GM19324 (cell line): ENCODE measurements around the gene ADAMTS3.

Experiments used
- ATAC-seq: cut with Tn5 transposase; IDR thresholded peaks from one replicate; pipeline ENCODE4 v1.9.1; 2021; ENCODE audit warnings: mild to moderate bottlenecking, moderate library complexity; ENCODE audit not compliant: unreplicated experiment, low FRiP score

The ADAMTS3 gene

DNA sequence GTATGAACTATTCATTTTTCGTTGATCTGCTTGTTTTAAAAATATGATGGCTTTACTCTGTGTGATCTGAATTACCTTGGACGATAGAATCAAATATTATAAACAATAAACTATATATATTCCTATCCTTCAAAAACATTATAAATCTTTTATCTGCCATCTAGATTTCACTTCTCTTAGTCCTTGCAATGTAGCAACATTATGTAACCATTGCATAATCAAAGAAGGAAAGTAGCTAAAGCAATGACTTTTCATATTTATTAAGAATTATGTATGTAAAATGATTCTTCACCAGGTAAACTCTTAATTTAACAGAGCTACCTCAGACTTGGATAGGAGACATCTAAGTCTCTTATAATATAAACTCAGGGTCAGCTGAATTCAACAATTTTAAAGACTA lies 210.5 kb downstream of the ADAMTS3 start:
- ATAC-seq = no peak

DNA sequence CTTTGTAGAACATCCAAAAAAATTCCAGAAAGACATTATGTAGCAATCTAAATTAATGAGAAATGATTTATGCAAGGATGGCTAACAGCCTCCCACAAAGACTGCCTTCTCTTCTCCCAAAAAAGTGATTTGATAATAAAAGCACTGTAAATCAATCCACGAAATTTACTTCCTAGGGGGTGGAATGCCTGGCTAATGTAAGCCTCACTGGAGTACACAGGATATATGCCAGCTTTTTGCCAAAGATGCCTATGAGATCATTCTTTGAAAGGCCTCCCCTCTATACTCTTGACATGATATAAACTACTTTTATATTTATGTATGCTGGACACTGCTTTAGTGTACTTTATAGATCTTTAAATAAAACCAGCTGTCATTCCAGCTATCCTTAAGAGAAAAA lies 211.1 kb downstream of the ADAMTS3 start:
- ATAC-seq = no peak

DNA sequence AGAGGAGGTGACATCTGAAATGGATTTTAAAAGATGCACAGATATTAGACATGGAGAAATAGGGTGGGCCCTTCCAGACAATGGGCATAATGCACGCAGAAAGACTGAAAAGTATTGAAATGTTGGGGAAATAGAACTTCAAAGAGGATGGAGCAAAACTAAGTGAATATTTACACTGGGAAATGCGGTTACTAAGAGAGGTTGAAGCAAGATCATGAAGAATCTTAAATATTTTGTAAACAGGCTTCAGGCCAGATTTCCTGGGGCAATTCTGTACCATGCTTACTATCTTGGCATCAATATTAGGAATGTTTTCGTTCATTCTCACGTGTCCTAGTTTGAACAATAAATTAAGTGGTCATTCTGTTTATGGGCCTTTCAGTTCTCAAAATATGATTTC lies 216.3 kb downstream of the ADAMTS3 start:
- ATAC-seq = no peak

DNA sequence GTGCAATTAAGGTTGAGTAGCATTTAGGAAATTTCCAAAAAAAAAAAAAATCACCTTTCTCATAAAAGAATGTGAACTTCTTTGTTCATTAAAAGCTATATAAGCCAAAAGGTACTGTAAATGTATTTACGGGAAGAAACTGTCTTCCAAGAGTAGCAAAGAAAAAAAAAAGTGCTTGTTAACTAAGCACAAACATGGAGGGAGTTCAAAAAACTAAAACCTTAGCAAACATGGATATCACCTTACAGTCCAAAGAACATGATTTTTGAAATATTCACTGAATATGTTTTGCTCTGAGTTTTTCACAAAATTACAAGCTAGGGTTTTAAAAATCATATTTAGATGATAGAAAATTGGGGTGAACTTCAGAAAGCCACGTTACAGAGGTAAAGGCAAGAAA lies 217.5 kb downstream of the ADAMTS3 start:
- no peak for ATAC-seq

DNA sequence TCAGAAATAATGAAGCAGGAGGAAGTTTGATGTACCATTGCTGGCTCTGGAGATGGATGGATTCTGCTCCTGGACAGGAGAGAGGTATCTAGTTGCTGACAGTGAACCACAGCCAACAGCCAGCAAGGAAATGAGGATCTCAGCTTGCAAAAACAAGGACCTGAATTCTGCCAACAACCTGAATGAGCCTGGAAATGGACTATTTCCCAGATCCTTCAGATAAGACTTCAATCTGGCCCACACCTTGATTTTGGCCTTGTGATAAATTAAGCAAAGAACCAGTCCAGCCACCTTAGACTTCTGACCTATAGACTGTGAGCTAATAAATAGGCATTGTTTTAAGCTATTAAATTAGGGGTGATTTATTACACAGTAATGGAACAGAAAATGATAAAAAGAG lies 220.3 kb downstream of the ADAMTS3 start:
- no peak for ATAC-seq

DNA sequence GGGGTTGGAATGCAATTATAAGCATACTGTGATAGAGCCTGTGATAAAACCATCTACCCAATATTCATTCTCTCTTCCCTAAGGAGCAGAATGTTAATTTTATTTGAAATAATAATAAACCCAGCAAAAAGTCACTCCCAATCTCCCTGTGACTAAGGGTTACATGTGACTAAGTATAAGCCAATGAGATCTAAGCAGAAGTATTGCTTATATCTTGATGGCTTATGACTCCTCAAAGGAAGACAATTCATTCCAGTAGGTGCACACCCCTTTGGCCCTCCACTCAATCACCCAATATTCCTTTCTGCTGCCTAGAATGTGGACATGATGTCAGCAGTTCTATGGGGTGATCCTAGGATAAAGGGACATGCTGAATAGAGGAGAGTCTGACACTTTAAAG lies 224.6 kb downstream of the ADAMTS3 start:
- ATAC-seq = no peak

DNA sequence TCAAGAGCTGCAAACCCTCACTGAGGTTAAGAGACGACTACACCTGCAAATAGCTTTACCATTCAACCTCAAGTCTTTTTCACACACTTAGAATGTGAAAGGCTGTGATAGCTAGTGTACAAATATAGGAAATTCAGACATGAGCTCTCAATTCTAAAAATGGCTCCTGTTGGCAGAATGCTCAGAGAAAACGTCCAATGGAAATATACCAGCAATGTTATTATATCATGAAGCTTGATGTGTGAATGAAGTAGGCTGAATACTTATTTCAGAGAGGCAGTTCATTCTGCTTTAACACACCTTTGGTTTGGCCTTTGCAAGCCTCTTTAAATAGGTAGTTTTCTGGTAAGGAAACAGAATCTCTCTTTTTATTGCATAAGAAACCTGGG lies 227.6 kb downstream of the ADAMTS3 start:
- ATAC-seq = no peak

DNA sequence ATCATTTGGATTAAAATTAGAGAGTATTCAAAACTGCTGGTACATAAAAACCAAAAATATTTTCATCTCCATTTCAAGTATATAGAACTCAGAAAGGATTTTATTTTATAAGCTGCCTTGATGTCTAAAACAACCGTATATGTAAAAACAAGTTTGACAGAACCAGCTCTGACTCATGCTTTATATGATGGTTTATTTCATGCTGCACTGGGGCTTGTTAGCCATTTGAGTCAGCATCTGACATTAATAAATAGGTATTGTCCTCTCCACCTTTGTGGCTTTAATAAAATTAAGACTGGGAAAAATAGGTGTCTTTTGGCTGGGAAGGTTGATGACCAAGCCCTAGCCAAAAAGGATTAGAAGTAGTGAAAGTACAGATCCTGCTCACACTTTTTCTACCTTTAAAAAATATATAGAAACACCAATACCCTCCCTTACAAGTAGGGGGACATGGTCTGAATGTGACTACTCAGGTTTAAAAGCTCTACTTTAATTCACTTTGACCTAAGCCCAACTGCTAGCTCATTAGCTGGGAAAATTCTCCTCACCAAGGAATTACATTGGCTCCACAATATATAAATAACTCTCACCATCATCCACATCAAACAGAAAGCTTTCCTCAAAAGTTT lies 228.1 kb downstream of the ADAMTS3 start:
- no peak for ATAC-seq

DNA sequence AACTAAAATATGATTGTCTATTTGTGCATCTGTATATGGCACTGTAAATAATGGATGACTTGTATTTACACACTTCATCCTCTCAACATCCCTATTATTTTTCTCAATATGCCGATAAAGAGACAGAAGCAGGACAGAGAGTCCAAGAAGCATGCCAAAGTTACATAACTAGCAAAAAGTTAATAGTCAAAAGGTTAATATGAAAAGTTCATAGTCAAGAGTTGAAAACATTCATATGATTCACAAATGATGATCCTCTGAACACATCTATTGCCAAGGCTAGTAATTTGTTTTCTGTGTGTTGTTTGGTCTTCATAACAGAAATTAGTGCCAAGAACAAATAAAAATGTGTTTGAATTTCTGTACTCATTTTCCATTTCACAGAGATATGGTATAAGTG lies 231.0 kb downstream of the ADAMTS3 start:
- no peak for ATAC-seq

DNA sequence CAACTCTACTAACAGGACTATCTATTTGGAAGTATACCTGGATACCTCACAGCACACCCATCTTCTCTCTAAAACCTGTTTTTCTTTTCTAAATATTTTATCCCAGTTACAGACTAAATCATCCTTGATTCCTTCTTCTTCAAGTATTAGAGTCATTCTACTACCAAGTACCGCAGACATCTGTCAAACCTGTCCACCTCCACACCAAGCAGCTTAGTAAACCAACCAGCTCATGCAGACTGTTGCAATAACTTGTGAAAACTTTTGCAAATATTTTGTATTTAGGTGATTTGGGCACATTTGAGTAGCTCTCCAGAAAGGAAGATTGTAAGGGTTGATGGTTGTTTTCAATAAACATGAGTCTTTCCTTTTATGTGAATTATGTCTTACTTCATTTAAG lies 238.6 kb downstream of the ADAMTS3 start:
- ATAC-seq = no peak

DNA sequence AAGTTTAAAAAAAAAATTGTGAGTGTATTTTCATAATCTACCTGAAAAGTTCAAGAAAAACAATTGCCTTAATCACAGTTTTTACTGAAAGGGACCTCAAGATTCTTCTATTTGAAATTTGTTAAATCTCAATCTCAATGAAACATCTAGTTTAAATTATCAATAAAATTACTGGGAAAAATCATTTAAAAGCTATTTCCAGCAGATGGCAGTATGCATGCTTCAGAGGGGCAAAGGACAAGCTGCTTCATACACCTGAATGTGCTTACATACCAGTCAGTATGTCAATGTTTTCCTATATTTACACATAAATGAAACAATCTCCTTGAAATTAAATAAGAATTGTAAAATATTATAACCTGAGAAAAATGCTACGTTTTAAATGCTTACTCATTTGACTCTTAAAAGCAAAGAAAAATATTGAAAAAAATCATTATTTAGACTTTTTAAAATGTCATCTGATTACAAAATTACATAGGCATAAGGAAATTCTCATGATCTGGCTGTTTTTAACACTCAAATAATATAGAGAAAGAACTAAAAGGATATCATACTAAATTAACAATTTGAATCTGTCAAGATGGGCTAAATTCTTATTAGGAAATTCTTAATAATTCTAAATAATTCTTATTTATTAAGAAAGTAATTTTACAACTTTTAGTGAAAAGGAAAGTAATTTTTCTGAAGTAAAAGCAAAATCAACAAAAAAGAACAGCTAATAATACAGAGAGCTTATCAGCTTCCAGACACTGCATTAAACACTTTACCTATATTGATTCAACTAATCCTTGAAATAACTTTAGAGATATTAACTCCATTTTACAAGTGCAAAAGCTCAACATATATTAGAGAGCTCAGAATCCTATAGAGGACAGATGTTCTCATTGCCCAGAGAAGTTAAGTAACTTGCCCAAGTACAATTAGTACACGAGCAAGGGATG lies 242.1 kb downstream of the ADAMTS3 start:
- no peak for ATAC-seq

DNA sequence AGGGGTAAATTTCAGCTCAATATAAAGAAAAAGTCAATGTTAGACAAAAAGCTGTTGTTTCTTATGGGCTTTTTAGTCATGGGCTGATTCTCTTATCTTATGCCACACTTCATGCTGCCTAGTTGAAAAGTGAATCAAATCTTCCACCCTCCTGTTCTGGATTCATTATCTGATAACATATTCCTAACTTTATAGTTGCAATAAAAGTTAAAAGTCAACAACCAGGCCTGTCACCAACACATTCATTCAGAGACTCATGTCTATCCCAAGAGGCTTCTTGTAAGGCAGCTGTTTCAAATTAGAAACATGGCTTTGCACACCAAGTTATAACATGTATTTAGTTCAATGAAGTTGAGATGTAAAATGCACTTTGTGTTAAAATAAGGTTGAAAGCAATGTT lies 243.8 kb downstream of the ADAMTS3 start:
- ATAC-seq = no peak

DNA sequence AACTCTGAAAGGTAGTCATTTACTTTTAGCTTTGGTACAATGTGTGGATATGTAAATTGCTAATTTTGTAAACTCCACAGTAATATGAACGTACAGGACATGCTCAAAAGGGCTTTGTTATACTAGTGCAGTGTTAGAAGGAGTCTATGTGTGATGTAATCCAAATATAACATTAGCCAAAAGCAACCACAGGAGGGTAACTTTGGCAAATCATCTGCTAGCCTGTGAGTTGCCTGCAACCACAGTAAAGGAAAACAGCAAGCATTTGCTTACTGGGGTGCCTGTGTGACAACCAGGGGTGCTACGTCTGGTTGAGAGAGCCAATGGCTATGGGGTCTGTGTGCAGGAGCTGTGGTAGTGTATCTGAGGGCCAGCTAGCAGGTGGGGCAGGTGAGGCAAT lies 245.8 kb downstream of the ADAMTS3 start:
- no peak for ATAC-seq

DNA sequence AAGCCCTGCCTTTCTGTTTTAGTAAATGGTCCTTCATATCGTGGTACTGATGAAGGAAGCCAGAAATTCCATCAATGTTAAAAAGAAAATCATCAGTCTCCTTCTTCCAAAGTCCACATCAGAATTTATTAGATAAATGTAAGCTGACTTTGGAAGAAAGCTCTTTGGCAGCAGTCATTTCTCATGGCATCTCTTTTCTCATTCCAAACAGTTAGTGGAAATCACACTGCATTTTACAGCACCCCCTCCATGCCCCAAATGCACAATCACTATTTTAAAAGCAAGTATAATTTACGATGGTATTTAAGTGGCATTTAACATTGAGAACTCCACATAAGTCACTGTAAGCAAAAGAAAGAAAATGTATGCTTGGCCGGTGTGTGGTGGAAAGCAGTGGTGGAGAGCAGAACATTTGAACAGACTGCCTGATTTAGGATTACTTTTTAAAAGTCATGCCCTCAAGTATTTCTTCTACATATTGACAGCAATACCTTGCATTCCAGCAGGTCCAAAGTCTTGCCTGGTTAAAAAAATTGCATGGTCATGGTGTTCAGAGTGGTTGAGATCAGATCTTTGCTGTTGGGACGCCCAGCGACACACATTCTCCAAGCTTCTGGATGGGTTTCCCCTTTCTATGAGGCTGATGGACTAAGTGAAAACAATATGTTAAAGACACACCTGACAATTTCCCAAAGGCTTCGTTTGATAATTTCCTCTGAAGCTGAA lies 248.6 kb downstream of the ADAMTS3 start:
- ATAC-seq = no peak

DNA sequence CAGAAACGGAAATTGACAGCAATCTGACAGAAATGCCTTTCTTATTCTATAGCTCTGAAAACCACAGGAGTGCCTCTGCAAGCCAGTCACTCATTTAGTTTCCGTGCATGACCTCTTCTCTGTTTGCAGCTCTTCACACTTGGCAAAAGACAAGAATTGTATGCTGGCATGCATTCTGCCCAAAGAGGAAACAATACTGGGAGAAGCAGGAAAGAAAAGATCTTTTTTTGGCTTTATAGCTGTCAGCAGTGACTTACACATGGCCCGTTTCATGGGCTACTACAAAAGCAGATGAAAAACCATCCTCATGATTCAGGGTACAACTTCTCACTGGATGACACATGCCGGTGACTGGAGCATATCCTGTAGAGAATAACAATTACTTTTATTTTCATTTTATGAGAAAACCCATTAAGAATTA lies 249.4 kb downstream of the ADAMTS3 start:
- no peak for ATAC-seq

DNA sequence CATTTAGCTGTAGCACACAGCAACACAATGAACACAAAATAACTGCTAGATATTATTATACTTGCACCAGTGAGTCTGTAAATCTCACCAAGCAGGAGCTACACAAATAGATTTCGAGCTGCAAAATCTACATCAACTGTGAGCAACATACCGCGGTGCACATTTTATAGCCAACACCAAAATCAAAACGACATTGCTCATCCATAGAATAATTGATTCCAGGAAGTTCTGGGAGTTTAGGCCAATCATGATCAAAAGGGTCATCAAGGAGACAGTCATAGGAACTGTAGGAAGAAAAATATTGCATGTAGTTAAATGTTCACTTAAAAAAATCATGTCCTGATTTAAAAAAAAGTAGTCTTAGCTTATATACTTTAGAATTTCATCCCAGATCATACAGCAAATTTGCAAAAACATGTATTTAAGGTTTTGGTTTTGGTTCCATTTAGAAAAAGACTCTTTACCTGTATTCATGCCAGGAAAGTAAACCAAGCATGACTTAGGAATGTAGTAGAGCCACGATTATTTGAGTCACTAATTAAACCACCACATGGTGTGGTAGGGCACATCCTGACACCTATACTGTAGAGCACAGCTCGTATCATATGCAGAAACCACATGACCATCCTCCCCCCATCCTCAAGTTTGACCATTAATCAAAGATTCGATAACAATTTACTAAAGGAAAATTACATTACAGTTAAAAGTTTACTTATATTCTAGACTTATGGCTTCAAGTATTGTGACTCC lies 250.4 kb downstream of the ADAMTS3 start:
- no peak for ATAC-seq

DNA sequence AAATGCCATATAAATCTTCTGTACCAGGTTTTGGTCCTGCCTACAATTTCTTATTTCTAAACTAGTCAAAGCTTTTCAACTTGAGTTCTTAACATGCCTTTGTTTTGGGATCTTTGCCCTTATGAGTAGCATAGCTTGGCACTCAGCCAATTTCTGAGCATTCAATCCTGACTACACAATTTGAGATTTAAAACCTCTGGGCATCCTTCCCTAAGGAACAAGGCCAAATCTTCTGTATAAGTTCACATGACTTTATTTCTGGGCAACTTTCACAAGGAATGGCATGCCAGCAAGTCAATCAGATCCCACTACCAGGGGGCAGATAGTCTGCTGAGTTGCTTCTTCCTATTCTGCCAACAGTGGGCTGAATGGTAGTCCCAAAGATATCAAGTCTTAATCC lies 254.2 kb downstream of the ADAMTS3 start:
- ATAC-seq = no peak

DNA sequence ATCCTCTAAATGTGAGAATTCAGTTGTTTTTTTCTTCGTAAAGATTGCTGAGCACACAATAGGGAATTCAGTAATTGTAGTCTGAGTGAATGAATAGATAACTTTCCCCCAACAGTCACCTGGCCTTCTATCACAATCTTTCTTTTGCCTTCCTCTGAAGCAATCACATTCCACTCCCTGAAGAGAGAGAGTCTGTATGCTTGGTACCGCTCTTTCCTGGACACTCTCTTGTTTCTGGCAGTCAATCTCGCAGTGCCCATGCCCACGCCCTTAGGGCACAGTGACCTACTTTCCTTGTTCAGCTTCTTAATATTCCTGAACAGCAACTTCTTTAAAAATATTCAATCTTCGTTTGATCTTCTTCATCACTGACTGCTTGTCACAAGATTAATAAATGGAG lies 255.9 kb downstream of the ADAMTS3 start:
- no peak for ATAC-seq

DNA sequence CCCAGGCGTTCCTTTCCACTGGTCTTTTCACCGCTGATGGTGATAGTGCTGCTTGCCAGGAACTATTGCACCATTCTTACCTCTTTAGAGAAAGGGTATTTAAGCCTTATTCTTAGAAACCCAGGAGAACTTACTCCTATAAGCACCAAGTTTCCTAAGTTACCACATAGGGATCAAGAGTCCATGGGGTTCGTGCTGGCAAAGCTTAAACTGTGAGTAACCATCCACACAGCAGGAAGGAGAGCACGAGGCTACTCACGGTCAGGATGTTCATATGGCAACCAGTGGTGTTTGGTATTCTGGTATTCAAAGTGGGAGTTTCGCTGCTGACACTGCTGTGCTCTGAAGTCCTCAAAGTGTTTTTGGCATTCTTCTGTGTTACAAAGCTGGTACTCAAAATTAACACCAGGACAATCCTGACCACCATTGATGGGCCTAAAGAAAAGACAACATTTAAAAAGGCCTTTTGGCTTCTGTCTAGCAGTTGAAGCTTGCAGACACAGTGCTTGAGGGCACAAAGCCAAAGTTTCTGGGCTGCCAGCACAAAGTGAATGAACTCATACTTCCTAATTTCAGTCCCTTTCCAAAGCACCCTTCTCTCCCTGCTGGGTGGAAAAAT lies 256.9 kb downstream of the ADAMTS3 start:
- peak; percentile 89 for ATAC-seq

DNA sequence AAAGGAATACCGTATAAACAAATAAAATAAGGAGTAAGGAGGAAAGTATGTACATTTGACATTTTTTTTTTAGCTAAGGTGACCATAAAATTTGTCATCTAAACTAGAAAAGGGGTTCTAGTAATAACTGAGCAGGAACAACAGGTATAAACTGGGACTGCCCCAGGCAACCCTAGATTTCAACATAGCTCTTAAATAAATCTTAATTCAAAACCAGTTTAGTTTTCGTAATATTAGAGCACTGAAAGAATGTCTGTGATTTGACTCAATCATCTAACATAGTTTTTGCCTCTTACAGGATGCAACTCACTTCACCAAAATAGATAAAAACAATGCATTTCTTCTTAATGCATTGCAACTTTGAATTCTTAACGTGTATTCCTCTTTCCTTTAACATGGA lies 257.7 kb downstream of the ADAMTS3 start:
- no peak for ATAC-seq
